Ectodermal cell (in vitro differentiated cells): Measurements from ENCODE around the gene VPS29.

Experiments
- H3K27ac ChIP-seq: 2 replicates; pipeline ENCODE4 v1.7.0; 2013; ENCODE audit warnings: mild to moderate bottlenecking, low read depth, low read length; ENCODE audit not compliant: insufficient read depth, poor library complexity, severe bottlenecking
- H3K27me3 ChIP-seq: 2 replicates; pipeline ENCODE4 v1.7.0; 2013; ENCODE audit warnings: mild to moderate bottlenecking, low read length; ENCODE audit not compliant: insufficient read depth, control insufficient read depth, poor library complexity, severe bottlenecking
- H3K36me3 ChIP-seq: one replicate; pipeline ENCODE4 v1.7.0; 2013; ENCODE audit warnings: low read length; ENCODE audit not compliant: control insufficient read depth, insufficient read depth
- H3K4me1 ChIP-seq: one replicate; pipeline ENCODE4 v1.7.0; 2013; ENCODE audit warnings: low read length; ENCODE audit not compliant: control insufficient read depth, insufficient read depth
- H3K4me3 ChIP-seq: 2 replicates; pipeline ENCODE4 v1.7.0; 2013; ENCODE audit warnings: low read depth, low read length, control low read depth; ENCODE audit not compliant: insufficient read depth
- H3K9me3 ChIP-seq: 2 replicates; pipeline ENCODE4 v1.7.0; 2013; ENCODE audit warnings: mild to moderate bottlenecking, low read length, moderate library complexity; ENCODE audit not compliant: control insufficient read depth
- WGBS, 2 experiments: methylation state at CpG; one replicate each; pipeline ENCODE4 v1.1.7; 2013; ENCODE audit warnings: missing lambda C conversion rate in 2 of 2; 5-methylcytosine and 5-hydroxymethylcytosine counted together

VPS29 gene

GRCh38 chr12:110540048-110540447, 38.1 kb upstream of the VPS29 start:
- H3K27ac ChIP-seq: no peak overlapping the region
- 92 to 94% methylated on average over 6 to 8 of the region's 8 CpGs for WGBS, 2 experiments
- no peaks in the 10 kb centered on the region for H3K4me1 ChIP-seq
- H3K27me3 ChIP-seq: no peaks in the 10 kb centered on the region
- no peaks in the 10 kb centered on the region for H3K9me3 ChIP-seq
- no peaks in the 10 kb centered on the region for H3K36me3 ChIP-seq
- H3K4me3 ChIP-seq: no peak overlapping the region

GRCh38 chr12:110538869-110539622, 37.1 kb upstream of the VPS29 start:
- Histone ChIP-seq H3K4me1 (no peaks in the 10 kb centered on the region), H3K9me3 (no peaks in the 10 kb centered on the region), H3K4me3 (no peak overlapping the region), H3K27ac (no peak overlapping the region), H3K27me3 (no peaks in the 10 kb centered on the region), H3K36me3 (no peaks in the 10 kb centered on the region)
- 92 to 97% methylated on average over 4 to 5 of the region's 5 CpGs for WGBS, 2 experiments

- Histone ChIP-seq H3K36me3 (no peaks in the 10 kb centered on the region), H3K27ac (no peak overlapping the region), H3K9me3 (no peaks in the 10 kb centered on the region), H3K27me3 (no peaks in the 10 kb centered on the region), H3K4me1 (no peaks in the 10 kb centered on the region), H3K4me3 (no peak overlapping the region)
- WGBS, 2 experiments: 94 to 97% methylated on average over 9 of the region's 9 CpGs
Observed at GRCh38 chr12:110537605-110538409, 35.9 kb upstream of the VPS29 start.

- Histone ChIP-seq H3K4me1 (no peaks in the 10 kb centered on the region), H3K4me3 (no peak overlapping the region), H3K9me3 (no peaks in the 10 kb centered on the region), H3K27ac (no peak overlapping the region), H3K27me3 (no peaks in the 10 kb centered on the region), H3K36me3 (no peaks in the 10 kb centered on the region)
- WGBS, 2 experiments: 87 to 97% methylated on average over 4 of the region's 4 CpGs
Observed at GRCh38 chr12:110536834-110537604, 35.1 kb upstream of the VPS29 start.

- 90 to 93% methylated on average over 1 to 6 of the region's 6 CpGs for WGBS, 2 experiments
- no peaks in the 10 kb centered on the region for H3K4me1 ChIP-seq
- H3K36me3 ChIP-seq: no peaks in the 10 kb centered on the region
- H3K9me3 ChIP-seq: no peaks in the 10 kb centered on the region
- no peak overlapping the region for H3K4me3 ChIP-seq
- no peak overlapping the region for H3K27ac ChIP-seq
- no peaks in the 10 kb centered on the region for H3K27me3 ChIP-seq
Observed at GRCh38 chr12:110534811-110535210, 32.9 kb upstream of the VPS29 start.

GRCh38 chr12:110533607-110534006, 31.7 kb upstream of the VPS29 start:
- 93 to 94% methylated on average over 6 of the region's 6 CpGs for WGBS, 2 experiments
- Histone ChIP-seq H3K4me1 (no peaks in the 10 kb centered on the region), H3K9me3 (no peaks in the 10 kb centered on the region), H3K36me3 (no peaks in the 10 kb centered on the region), H3K4me3 (no peak overlapping the region), H3K27ac (no peak overlapping the region), H3K27me3 (no peaks in the 10 kb centered on the region)

GRCh38 chr12:110532644-110533043, 30.7 kb upstream of the VPS29 start:
- H3K9me3 ChIP-seq: no peaks in the 10 kb centered on the region
- no peaks in the 10 kb centered on the region for H3K36me3 ChIP-seq
- no peaks in the 10 kb centered on the region for H3K27me3 ChIP-seq
- H3K4me1 ChIP-seq: no peaks in the 10 kb centered on the region
- H3K4me3 ChIP-seq: no peak overlapping the region
- 96 to 97% methylated on average over 3 of the region's 3 CpGs for WGBS, 2 experiments
- no peak overlapping the region for H3K27ac ChIP-seq

- 92 to 100% methylated on average over 1 to 2 of the region's 2 CpGs for WGBS, 2 experiments
- no peaks in the 10 kb centered on the region for H3K9me3 ChIP-seq
Observed at GRCh38 chr12:110531741-110532333, 29.9 kb upstream of the VPS29 start.

GRCh38 chr12:110530511-110530910, 28.6 kb upstream of the VPS29 start:
- Histone ChIP-seq H3K36me3 (no peaks in the 10 kb centered on the region), H3K4me3 (no peak overlapping the region), H3K27me3 (no peaks in the 10 kb centered on the region), H3K27ac (no peak overlapping the region), H3K4me1 (no peaks in the 10 kb centered on the region), H3K9me3 (no peaks in the 10 kb centered on the region)
- 93 to 100% methylated on average over 2 of the region's 2 CpGs for WGBS, 2 experiments

More at GRCh38 chr12:110531741-110532333, 29.9 kb upstream of the VPS29 start:
- H3K27me3 ChIP-seq: no peaks in the 10 kb centered on the region
- no peak overlapping the region for H3K27ac ChIP-seq
- H3K4me1 ChIP-seq: no peaks in the 10 kb centered on the region
- no peaks in the 10 kb centered on the region for H3K36me3 ChIP-seq
- H3K4me3 ChIP-seq: no peak overlapping the region
